ENCODE measurements around the gene PECR. TPM values are rescaled to one million over a fixed set of nuclear protein-coding genes. Genes with fewer than 3 reads are reported as not detected.
"Not testable (repeated sequence)": the region's sequence is repeated elsewhere in the genome, so short reads cannot be mapped to it uniquely, and the experiment has no call there.

The PECR gene
- total RNA-seq, 1 donor from 2014 or later: 15.2 TPM

DNA sequence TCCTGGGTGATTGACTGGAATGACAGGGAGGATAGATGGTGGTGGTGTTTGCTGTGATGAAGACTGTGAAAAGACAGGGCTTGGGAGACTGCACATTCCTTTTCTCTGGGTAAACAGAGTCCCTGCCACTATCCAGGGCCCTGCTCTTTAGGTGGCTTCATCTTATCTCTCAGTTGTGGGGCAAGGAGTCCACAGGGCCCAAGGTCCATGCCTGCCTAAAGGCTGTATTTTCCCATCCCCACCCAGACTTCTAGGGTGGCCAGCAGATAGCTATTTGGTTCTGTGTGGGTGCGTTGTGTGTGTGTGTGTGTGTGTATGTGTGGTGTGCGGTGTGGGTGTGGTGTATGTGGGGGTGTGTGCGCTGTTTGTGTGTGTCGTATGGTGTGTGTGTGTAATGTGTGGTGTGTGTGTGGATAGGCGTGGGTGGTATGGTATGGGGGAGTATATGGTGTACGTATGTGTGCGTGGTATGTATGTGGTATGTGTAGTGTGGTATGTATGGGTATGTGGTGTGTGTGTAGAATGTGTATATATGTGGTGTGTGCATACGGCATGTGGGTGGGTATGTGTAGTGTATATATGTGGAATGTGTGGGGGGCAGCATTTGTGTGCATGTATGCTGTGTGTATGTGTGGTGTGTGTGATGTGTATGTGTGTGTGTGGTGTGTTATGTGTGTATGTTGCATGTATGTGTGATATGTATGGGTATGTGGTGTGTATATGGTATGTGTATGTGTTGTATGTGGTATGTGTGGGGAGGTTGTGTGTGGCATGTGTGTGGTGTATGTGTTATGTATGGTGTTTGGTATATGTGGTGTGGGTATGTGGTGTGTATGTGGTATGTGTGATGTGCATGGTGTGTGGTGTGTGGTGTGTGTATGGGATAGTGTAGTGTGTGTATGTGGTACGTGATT lies 17.1 kb upstream of the PECR start:
- Mint-ChIP-seq H3K27me3 (ENCODE audit: low read depth) (no peaks in the 10 kb centered on the region), H3K4me1 (ENCODE audit: low read depth) (no peaks in the 10 kb centered on the region), H3K27ac (no peak overlapping the region), H3K9me3 (no peaks in the 10 kb centered on the region), H3K36me3 (ENCODE audit: low read depth) (no peaks in the 10 kb centered on the region), H3K4me3 (ENCODE audit: low read depth) (no peak overlapping the region)
- intact Hi-C loops (cut with micrococcal nuclease): no loop called here
- no peak for DNase-seq (ENCODE audit: low spot score)

- H3K27ac Mint-ChIP-seq: no peak overlapping the region
- H3K9me3 Mint-ChIP-seq: no peaks in the 10 kb centered on the region
- intact Hi-C loops (cut with micrococcal nuclease): no loop called here
- no peaks in the 10 kb centered on the region for H3K27me3 Mint-ChIP-seq (ENCODE audit: low read depth)
- H3K4me3 Mint-ChIP-seq (ENCODE audit: low read depth): no peak overlapping the region
- DNase-seq (ENCODE audit: low spot score): no peak
- peaks cover 6% of the 10 kb centered on the region for H3K36me3 Mint-ChIP-seq (ENCODE audit: low read depth)
- peaks cover 10% of the 10 kb centered on the region for H3K4me1 Mint-ChIP-seq (ENCODE audit: low read depth)
Observed at GRCh38 chr2:216094701-216095100, 13.1 kb upstream of the PECR start.

DNA sequence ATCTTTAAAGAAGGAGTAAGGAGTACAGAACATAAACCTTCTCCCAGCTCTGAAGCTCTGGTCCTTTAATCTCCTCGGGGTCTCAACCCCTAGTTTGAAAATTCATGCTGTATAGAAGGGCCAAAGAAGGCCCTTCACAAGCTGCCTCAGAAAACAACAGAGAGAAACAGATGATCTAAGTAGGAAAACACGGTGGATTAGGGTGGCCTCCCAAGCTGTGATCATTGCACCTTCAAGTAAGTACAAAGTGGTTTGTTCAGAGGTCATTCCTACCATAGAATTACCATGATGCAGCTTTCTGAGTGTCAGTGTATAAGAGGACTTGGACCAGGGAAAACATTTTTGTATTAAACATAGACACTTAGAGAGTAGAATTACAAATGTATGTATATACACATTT lies 11.0 kb upstream of the PECR start:
- DNase-seq (ENCODE audit: low spot score): no peak
- intact Hi-C loops (cut with micrococcal nuclease): no loop called here
- H3K4me1 Mint-ChIP-seq (ENCODE audit: low read depth): peaks cover 12% of the 10 kb centered on the region
- H3K36me3 Mint-ChIP-seq (ENCODE audit: low read depth): peaks cover 6% of the 10 kb centered on the region
- H3K4me3 Mint-ChIP-seq (ENCODE audit: low read depth): no peak overlapping the region
- no peaks in the 10 kb centered on the region for H3K27me3 Mint-ChIP-seq (ENCODE audit: low read depth)
- no peaks in the 10 kb centered on the region for H3K9me3 Mint-ChIP-seq
- no peak overlapping the region for H3K27ac Mint-ChIP-seq

DNA sequence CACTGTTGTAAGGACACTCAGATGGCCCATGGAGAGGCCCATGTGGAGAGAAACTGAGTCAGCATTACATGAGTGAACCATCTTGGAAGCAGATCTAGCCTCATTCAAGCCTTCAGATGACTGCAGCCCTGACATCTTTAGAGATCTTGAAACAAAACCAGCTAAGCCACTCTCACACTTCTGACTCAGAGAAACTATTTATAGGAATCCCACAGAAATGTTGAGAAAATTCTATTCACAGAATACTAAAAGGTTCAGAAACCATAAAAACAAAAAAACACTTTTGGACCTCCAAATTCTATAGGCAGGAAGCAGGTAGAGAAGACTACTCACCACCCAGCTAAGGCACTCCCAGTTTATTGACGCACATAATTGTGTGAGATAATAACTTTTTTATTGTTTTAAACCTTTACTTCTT lies 8.8 kb upstream of the PECR start:
- H3K4me3 Mint-ChIP-seq (ENCODE audit: low read depth): no peak overlapping the region
- DNase-seq (ENCODE audit: low spot score): no peak
- H3K27ac Mint-ChIP-seq: no peak overlapping the region
- peaks cover 20% of the 10 kb centered on the region for H3K4me1 Mint-ChIP-seq (ENCODE audit: low read depth)
- no peaks in the 10 kb centered on the region for H3K27me3 Mint-ChIP-seq (ENCODE audit: low read depth)
- no peaks in the 10 kb centered on the region for H3K9me3 Mint-ChIP-seq
- intact Hi-C loops (cut with micrococcal nuclease): no loop called here
- H3K36me3 Mint-ChIP-seq (ENCODE audit: low read depth): peaks cover 13% of the 10 kb centered on the region

DNA sequence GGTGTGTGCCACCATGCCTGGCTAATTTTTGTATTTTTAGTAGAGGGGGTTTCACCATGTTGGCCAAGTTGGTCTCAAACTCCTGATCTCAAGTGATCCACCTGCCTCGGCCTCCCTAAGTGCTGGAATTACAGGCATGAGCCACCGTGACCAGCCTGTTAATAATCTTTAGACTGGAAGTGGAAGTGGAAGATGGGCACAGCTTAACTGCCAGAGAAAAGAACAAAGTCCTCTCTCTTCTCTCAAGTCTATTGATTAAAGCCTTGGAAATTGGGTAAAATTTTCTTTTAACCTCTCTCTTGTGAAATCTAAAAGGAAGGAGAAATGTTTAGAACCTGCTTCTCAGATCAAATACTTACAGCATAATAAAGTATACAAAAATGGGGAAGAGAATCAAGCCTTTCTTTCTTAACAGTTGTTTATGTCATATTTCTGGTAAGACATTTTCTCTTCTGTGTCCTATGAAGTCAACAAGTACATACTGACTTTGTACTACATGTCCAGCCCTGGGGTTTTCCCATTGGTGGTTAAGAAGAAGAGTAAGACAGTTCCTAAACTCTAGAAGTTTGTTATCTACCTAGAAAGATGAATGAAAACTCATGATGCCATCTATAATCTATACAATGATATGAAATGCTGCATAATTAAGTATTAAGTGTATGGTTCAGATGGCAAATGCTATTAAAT lies 4.7 kb upstream of the PECR start:
- Mint-ChIP-seq H3K9me3 (no peaks in the 10 kb centered on the region), H3K27me3 (ENCODE audit: low read depth) (no peaks in the 10 kb centered on the region), H3K4me3 (ENCODE audit: low read depth) (no peak overlapping the region), H3K4me1 (ENCODE audit: low read depth) (peaks cover 56% of the 10 kb centered on the region), H3K36me3 (ENCODE audit: low read depth) (peaks cover 15% of the 10 kb centered on the region), H3K27ac (peak overlapping the region; percentile 7)
- DNase-seq (ENCODE audit: low spot score): no peak
- intact Hi-C loops (cut with micrococcal nuclease): loop anchor here (10.0 kb wide), 1 partner anchor 52 kb away; no protein-coding TSS in a partner anchor

- Mint-ChIP-seq H3K27me3 (ENCODE audit: low read depth) (no peaks in the 10 kb centered on the region), H3K4me3 (ENCODE audit: low read depth) (peak overlapping the region; percentile 70), H3K27ac (peak overlapping the region; percentile 75), H3K4me1 (ENCODE audit: low read depth) (peaks cover 52% of the 10 kb centered on the region), H3K9me3 (no peaks in the 10 kb centered on the region), H3K36me3 (ENCODE audit: low read depth) (peaks cover 12% of the 10 kb centered on the region)
- intact Hi-C loops (cut with micrococcal nuclease): loop anchor here (1.0 to 10.0 kb wide), 3 partner anchors 25 to 50 kb away; partner anchors contain the start of gene XRCC5
- DNase-seq (ENCODE audit: low spot score): no peak
Observed at GRCh38 chr2:216084547-216084946, 2.9 kb upstream of the PECR start.

DNA sequence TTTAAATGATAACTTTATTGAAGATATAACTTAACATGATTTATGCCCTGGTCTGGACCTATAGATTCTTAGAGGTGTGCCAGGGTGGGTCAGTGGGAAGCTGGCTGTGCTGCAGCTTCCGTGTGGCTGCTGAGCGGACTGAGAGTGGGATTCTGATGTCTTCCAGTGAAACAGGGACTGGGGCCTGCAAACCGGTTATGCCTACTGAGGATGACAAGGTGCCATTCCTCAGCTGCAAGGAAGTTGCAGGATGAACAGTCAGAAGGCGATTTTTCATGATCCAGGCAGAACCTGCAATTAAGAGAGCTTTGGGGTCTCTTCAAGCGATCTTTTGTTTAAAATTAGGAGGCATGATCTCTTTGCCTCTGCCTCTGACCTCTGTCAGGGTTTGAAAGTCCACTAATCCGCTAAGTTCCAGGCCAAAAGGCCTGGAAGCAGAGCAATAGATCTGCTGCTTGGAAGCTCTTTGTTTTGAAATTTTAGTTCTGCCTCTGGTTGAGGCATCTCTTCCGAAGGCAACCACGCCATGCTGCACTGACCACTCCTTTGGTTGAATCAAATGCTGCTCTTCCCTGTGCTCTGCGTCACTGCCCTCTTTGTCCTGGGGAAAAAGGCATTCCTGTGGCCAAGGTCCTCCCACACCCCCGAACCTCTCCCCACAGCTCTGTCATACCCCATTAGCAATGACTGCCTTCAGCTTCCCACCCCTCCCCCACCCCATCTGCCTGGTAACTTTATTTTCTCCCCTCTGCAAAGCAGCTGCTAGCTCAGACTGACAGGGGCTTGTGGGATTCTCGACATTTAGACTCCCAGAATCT lies 2.1 kb upstream of the PECR start:
- H3K9me3 Mint-ChIP-seq: no peaks in the 10 kb centered on the region
- intact Hi-C loops (cut with micrococcal nuclease): loop anchor here (1.0 to 10.0 kb wide), 3 partner anchors 26 to 49 kb away; partner anchors contain the start of gene XRCC5

DNA sequence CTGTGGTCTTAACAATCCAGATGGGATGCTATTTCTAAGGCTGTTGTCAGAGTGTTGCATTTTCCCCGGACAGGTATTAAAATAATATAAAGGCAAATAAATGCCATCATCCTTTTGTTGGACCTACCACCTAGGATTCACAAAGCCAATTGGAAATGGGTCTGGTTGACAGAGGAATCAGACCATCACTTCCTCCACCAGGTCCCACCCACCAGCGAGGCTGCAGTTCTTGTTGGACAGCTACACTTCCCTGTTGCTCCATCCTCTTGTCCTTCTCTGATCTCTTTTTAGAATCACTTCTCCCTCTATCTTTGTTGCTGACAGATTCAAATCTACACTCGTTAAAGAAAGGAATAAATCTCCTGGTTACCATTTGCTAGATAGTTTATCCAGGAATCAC lies 1.2 kb upstream of the PECR start:
- Mint-ChIP-seq H3K36me3 (ENCODE audit: low read depth) (peaks cover 12% of the 10 kb centered on the region), H3K27ac (peak overlapping the region; percentile 64), H3K4me3 (ENCODE audit: low read depth) (peak overlapping the region; percentile 92), H3K4me1 (ENCODE audit: low read depth) (peaks cover 50% of the 10 kb centered on the region), H3K9me3 (no peaks in the 10 kb centered on the region), H3K27me3 (ENCODE audit: low read depth) (no peaks in the 10 kb centered on the region)
- intact Hi-C loops (cut with micrococcal nuclease): loop anchor here (5.0 to 10.0 kb wide), 2 partner anchors 39 to 48 kb away; no protein-coding TSS in a partner anchor
- no peak for DNase-seq (ENCODE audit: low spot score)

More for the DNA sequence above, 2.1 kb upstream of the PECR start:
- H3K27ac Mint-ChIP-seq: peak overlapping the region; percentile 75
- H3K36me3 Mint-ChIP-seq (ENCODE audit: low read depth): peaks cover 12% of the 10 kb centered on the region
- no peak for DNase-seq (ENCODE audit: low spot score)
- H3K4me1 Mint-ChIP-seq (ENCODE audit: low read depth): peaks cover 50% of the 10 kb centered on the region
- no peaks in the 10 kb centered on the region for H3K27me3 Mint-ChIP-seq (ENCODE audit: low read depth)
- peak overlapping the region; percentile 9 for H3K4me3 Mint-ChIP-seq (ENCODE audit: low read depth)

- Mint-ChIP-seq H3K27me3 (ENCODE audit: low read depth) (no peaks in the 10 kb centered on the region), H3K9me3 (no peaks in the 10 kb centered on the region), H3K4me3 (ENCODE audit: low read depth) (peak overlapping the region; percentile 92), H3K36me3 (ENCODE audit: low read depth) (peaks cover 12% of the 10 kb centered on the region), H3K4me1 (ENCODE audit: low read depth) (peaks cover 50% of the 10 kb centered on the region), H3K27ac (peak overlapping the region; percentile 81)
- DNase-seq (ENCODE audit: low spot score): no peak
- intact Hi-C loops (cut with micrococcal nuclease): loop anchor here (5.0 to 10.0 kb wide), 2 partner anchors 40 to 47 kb away; no protein-coding TSS in a partner anchor
Observed at GRCh38 chr2:216082117-216082711, 605 bp upstream of the PECR start.

GRCh38 chr2:216081012-216081411 lies 597 bp downstream of the PECR start:
- peaks cover 6% of the 10 kb centered on the region for H3K36me3 Mint-ChIP-seq (ENCODE audit: low read depth)
- intact Hi-C loops (cut with micrococcal nuclease): loop anchor here (5.0 to 10.0 kb wide), 2 partner anchors 41 to 46 kb away; no protein-coding TSS in a partner anchor
- peak overlapping the region; percentile 80 for H3K27ac Mint-ChIP-seq
- peak overlapping the region; percentile 92 for H3K4me3 Mint-ChIP-seq (ENCODE audit: low read depth)
- no peaks in the 10 kb centered on the region for H3K9me3 Mint-ChIP-seq
- no peak for DNase-seq (ENCODE audit: low spot score)
- no peaks in the 10 kb centered on the region for H3K27me3 Mint-ChIP-seq (ENCODE audit: low read depth)
- peaks cover 45% of the 10 kb centered on the region for H3K4me1 Mint-ChIP-seq (ENCODE audit: low read depth)

DNA sequence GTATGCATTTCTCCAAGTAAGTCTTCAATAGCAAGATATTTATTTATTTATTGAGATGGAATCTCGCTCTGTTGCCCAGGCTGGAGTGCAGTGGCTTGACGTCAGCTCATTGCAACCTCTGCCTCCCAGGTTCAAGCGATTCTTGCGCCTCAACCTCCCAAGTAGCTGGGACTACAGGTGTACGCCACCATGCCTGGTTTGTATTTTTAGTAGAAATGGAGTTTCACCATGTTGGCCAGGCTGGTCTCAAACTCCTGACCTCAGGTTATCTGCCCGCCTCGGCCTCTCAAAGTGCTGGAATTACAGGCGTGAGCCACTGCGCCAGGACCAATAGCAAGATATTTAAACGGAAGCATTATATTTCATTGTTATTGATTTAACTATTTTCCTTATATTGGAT lies 1.6 kb downstream of the PECR start:
- intact Hi-C loops (cut with micrococcal nuclease): loop anchor here (5.0 to 10.0 kb wide), 2 partner anchors 42 to 45 kb away; no protein-coding TSS in a partner anchor
- Mint-ChIP-seq H3K4me3 (ENCODE audit: low read depth) (peak overlapping the region; percentile 33), H3K36me3 (ENCODE audit: low read depth) (peaks cover 12% of the 10 kb centered on the region), H3K4me1 (ENCODE audit: low read depth) (peaks cover 50% of the 10 kb centered on the region)
- not testable (repeated sequence) for H3K27me3 Mint-ChIP-seq (ENCODE audit: low read depth); DNase-seq (ENCODE audit: low spot score); H3K9me3 Mint-ChIP-seq; H3K27ac Mint-ChIP-seq

DNA sequence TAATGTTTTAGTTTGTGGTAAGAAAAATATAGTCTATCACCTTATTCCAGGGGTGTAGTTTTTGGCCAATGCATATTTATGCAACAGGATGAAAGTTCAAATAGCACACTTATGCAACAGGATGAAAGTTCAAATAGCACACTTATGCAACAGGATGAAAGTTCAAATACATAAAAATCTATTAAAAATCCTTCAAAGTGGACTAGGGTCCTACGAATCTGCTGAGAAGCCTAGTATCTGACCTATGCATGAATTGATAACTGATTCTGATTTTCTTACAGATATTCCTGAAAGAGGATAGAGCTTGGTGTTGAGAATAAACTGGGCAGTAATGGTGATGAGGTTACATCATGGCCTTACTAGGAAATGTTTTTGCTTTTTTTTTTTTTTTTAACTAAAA lies 2.8 kb downstream of the PECR start:
- no peaks in the 10 kb centered on the region for H3K27me3 Mint-ChIP-seq (ENCODE audit: low read depth)
- intact Hi-C loops (cut with micrococcal nuclease): no loop called here
- DNase-seq (ENCODE audit: low spot score): no peak
- peaks cover 51% of the 10 kb centered on the region for H3K4me1 Mint-ChIP-seq (ENCODE audit: low read depth)
- H3K9me3 Mint-ChIP-seq: no peaks in the 10 kb centered on the region
- H3K36me3 Mint-ChIP-seq (ENCODE audit: low read depth): peaks cover 23% of the 10 kb centered on the region
- no peak overlapping the region for H3K4me3 Mint-ChIP-seq (ENCODE audit: low read depth)
- no peak overlapping the region for H3K27ac Mint-ChIP-seq
